GM21576 (cell line): ENCODE measurements around the gene HS6ST1.

ENCODE experiments used
- ATAC-seq: cut with Tn5 transposase; IDR thresholded peaks from one replicate; pipeline ENCODE4 v1.9.1; 2021; ENCODE audit warnings: mild to moderate bottlenecking, moderate library complexity; ENCODE audit not compliant: unreplicated experiment

Gene HS6ST1

DNA sequence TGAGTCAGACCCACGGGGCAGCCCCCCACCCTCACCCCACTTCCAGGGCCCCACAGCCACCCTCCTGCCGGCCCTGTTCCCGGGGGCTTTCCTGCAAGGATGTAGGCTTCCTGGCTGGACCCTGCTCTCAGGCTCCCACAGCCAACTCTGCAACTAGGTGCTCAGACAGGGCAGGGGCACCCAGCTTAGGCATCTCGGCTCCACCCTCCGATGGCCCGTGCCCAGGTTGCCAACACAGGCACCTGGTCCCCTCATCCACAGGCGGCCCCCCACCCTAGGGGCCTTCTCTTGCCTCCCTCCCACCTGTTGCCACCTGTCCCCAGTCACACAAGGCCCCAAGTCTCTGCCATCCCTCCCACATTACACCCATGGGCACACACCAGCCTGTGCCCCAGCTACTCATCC, 34.6 kb downstream of the HS6ST1 start:
- ATAC-seq, result no peak

DNA sequence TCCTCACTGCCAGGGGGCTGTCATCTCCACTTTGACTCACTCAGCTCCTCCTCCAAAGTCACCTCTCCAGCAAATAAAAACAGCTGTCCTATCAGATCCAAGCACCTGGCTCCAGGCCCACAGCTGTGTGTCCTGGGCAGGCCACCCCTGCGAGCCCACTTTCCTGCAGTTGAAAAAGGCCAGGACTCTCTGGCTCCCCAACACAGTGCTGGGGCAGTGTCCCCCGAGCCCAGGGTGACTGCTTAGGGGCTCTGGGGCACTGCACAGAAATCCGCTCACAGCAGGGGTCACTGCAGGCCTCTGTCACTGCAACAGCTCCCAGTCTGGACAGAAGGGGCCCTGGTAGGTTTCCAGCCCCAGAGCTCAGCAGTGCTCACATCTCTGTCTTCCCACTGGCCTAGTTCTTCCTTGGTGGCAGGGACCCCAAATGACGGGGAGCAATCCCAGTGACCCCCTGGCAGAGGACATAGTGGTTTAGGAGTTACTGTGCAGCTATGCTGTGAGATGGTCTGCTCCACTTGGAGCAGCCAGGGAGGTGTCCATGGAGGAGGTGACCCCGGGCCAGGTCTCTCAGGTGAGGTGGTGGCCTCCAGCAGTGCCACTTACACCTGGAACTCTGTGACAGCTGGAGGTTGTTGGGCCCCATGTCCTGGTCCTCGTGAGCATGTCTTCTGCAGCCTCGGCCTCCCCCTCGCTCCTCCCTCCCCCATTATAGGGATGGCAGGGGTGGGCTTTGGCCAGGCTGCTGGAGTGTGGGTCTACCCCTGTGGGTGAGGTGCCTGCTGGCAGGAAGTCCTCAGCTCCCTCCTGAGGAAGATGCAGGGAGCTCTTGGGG, 35.5 kb downstream of the HS6ST1 start:
- no peak for ATAC-seq

DNA sequence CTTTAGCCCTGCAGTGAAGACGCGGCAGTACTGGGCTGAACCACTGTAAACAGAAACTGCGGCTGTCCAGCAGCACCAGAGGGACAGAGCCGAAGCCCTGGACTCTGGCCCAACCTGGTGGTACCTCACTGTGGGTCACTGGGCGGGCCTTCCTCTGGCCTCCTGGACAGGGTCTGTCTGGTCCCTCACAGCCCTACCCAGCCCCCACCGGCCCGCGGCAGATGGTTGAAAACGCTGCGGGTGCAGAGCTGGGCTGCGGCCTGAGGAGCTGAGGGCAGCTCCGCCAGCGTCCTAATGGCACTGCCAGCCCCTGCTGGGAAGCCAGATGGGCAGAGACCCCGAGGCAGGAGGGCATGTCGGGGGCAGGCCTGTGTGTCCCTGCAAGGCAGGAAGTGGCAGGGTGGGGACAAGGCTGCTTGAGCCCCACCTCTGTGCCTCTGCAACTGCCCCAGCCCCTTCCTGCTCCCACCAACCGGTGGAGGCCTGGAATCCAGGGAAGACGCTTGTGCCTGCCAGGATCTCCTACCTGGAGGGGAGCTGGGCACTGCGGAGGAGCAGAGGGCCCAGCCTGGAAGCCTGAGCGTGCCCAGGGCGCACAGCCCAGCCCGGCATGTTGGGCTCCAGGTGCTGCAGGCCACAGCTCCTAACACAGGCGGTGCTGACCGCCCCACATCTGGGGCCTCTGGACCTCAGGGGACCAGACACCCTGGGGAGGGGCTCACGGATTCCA, 36.3 kb downstream of the HS6ST1 start:
- ATAC-seq, result no peak

DNA sequence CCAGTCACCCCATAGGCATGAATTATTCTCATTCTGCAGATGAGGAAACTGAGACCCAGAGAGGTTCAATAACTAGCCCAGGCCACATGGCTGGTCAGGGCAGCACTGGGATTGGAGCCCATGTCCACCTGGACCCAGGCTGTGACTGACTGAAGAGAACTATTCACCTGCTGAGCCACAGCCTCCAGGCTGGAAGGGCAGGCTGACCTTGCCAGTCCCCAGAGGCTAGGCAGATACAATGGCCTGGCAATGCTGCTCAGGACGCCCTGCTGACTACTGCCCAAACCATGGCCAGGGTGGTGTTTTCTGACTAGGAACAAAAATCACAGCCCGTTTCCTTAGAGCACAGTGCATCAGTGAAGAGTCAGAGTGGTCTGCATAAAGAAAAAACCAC, 36.8 kb downstream of the HS6ST1 start:
- no peak for ATAC-seq

DNA sequence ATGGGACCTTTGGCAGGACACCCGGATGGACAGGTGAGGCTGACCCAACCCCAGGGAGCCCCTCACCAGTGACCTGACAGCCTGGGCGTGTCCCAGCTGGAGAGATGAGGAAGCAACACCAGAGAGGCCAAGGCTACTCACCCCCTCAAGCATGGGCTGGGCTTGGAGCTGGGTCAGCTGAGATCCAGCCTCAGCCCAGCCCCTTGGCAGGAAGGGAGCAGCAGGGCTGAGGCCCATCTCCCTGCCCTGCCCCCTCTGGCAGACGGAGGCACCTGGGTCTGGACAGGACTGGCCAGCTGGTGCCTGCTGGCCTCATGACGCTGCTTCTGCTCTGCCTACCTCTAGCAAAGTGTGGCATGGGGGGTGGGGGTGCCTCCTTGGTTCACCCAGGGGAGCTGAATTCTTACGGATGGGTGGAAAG, 37.8 kb downstream of the HS6ST1 start:
- ATAC-seq, result no peak

DNA sequence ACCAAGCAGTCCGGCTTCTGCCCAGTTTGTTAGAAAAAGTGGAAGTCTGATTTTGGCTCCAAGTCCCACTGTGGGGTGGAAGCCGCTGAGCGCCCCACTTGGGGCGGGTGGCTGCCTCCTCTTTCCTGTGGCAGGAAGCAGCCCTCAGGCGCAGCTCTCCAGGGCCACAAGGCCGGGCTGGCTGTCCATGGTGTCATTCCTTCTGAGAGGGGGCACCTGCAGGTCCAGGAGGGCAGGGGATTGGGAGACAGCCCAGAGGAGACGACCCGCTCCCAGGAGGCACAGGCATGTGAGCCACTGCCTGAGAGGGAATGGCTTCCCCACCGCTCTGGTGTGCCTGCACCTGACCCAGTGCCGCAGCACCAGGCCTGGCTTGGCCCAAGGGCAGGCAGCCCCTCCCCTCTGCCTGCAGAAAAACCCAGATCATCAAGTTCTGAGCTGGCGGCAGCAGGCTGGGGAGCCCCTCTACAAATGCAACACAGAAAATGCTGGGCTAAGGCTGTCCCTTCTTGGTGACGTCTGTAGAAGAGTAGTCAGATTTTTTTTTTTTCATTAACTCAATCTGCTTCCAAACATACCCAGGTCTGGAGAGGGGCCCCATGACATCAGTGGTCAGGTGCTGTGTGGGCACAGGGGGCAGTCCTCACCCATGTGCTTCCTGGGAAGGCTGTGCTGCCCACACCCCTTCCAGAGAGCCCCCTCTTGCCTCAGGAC, 38.4 kb downstream of the HS6ST1 start:
- ATAC-seq, result no peak

DNA sequence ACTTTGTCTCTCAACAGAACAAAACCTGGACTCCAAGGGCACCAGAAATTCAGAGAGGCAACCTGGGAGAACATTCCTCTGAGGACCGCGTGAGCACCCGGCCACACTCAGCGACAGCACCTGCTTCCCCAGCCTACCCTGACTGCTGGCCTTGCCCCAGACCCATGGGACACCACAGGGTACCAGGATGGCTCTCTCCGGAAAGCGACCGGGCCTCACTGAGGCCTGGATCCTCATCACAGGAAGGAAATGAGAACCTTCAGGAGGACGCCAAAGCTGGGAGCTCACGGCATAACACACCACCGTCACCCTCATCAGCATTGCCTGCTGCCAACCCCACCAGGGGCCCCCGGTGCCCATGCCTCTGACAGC, 38.9 kb downstream of the HS6ST1 start:
- no peak for ATAC-seq

DNA sequence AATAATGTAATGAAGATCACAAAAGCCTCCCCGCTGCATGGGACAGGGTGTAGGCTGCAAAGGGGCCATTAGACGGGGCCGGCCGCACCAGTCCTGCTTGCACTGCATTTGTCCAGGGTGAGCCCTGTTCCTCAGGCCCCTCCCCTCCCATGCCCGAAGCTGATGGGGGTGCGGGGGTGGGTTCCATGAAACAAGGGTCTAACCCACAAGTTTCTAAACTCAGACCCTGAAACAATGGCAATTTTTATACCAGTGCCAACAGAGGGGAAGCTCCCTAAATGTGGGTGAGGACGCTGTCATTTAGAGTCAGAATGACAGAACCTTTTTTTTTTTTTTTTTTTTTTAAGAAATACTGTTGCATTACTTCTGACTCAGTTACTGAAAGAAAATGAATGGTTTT, 39.7 kb downstream of the HS6ST1 start:
- ATAC-seq, result no peak

DNA sequence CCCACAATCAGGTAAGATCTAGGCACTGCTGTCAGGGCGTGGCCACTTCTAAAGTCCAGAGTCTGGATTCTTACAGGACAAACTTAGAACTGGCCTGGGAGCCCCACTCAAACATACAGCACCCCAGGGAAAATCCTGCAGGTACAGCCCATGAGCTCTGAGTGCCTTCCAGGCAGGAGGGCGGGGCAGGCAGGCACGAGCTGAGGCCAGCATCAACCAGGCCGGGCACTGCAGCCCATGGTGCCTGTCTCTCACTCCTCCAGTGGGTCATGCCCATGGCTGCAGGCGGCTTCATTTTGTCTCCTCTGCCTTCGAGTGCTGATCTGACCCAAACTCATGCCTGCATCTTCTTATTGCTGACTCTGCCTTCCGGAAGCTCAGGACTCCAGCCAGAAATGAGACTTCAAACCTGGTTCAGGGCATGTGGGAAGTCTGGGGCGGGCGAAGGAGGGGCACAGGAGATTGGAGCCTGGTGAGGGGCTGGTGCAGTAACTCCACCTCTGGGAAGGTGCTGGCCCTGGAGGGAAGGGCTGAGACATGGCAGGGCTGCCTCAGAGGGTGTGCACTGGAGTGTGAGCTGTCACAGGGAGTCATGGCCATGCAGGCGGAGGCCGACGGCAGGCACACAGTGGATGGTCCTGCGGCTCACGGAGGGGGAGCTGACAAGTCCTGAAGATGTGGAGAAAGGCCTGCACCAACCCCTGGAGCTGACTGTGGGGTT, 40.5 kb downstream of the HS6ST1 start:
- ATAC-seq, result no peak

DNA sequence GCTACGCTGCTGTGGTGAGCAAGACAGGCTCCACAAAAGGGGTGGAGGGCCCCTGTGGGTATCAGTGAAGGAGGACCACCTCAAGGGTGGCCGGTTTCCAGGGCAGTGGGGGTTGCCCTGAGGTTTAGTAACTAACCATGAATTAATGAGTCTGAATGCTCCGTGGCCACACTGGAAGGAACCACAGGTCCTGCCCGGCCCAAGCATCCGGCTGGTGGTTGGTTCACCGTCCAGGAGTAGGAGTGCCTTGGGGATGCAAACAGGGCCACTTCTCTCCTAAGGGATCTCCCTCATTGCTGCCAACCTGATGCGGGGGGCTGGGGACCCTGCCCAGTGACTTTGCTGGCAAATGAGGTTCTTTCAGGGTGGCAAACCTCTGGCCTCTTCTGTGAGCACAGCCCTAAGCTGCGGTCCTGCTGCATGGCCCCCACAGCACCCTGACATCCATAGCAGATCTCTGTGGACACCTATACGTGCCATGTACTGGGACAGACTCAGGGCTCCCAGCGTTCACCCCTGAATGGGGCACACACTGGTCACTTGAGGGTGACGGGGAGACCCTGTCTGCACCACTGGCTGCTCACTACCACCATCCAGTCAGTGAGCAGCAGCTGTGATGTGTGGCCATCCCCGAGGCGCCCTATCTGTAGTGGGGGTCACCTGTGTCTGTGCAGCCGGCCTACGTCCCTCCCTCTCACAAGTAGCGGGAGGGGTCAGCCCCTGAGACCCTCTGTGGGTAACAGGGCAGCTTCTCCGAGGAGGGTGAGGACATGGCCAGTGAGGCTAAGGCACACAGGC, 41.6 kb downstream of the HS6ST1 start:
- no peak for ATAC-seq

DNA sequence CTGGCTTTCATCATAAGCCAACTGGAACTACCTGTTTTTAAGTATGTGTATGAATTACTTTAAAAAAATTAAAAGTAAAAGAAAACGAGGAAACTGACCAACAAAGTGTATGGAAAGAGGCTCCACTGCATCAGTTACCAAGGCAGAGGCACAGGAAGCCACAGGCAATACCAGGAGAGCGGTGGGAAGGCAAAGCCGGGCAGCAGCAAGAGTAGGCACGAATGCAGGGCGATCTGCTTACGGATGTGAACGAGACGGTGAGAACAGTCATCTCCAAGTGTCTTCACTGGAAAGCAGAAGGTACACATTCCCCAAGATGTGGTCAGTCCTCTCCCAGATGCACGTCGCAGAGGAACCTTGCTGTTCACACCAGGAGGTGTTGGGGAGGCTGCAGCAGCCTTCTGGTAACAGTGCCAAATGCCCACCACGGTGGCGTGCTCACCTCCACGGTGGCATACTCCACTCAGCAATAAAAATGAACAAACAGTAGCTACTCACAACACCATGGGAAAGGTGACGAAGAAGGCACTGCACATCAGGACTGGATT, 43.1 kb downstream of the HS6ST1 start:
- ATAC-seq, result no peak

DNA sequence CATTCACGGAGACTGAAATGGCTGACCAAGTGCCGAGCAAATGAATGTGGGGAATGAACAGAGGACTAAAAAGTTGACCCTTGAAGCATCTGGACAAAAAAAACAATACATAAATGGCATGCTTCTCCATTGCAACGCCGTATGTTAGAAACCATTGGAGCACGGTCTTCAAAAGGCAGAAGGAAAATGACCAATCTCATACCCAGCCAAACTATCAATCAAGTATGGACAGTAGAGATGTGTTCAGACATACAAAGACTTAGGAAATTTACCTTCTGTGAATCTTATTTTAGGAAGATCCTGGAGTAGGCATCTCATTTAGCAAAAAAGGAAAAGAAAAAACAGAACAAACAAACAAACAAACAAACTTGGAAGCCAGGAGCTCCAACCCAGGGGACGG, 44.5 kb downstream of the HS6ST1 start:
- ATAC-seq, result no peak

DNA sequence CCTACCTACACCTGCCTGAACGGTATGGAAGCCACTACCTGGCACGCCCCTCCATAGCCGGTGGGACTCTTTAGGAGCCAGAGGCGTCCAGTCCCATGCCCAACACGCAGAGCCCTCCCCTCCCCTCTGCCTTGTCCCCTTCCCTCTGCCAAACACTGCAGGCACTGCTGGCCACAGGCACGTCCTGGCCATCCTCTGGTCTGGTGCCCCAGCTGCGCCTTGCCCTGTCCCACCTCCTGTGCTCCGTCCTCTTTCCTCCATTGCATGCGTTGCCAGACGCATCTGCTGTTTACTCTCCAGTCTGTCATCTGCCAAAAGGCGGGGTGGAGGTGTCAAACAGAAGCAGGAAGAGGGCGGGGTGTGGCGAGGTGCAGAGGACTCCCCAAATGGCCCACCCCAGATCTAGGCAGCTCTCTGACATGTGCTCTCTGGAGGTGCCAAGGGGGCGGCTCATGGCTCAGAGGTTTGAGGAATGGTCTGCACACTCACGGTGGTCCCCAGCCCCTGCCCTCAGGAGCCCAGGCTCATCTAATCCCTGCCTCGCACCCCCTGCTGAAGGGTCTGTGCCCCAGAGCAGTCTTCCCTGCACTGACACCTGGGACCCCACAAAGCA, 45.1 kb downstream of the HS6ST1 start:
- ATAC-seq, result no peak

DNA sequence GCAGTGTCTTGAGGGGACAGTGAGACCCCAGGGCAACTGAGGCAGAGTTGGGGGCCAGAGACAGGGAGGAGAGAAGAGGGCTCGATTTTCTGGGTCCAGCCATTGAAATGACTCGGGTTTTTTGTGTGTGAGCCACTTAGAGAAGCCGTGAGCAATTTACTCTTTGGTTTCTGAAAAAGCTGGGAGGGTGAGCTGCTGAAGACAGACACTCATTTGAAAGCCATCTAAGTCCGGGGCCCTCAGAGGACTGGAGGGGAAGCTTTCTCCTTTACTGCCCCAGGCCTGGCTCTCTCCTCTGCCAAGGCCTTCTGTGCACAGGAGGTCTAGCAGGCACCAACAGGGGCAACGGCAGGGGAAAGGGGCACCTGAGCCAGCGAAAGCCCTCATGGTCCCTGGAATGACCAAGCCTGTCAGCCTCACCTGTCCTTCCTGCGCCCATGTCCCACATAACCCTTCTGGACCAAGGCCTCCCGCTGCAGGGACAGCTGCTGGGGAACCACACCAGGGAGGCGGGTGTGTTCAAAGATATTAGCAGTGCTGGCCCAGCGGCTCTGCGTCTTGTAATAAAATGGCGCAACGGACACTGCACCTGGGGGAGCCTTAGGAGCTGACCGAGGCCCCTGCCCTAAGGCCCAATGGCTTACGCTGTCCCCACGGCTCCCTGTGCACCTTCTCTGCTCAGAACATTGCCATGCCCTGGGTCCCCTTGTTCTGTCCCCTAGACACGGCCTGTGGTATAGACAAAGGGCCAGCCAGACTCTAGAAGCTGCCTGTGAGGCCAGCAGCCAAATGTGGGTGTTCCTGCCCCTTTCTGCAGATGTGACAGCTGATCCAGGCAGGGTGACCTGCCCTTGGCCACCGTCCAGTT, 45.8 kb downstream of the HS6ST1 start:
- ATAC-seq, result no peak

DNA sequence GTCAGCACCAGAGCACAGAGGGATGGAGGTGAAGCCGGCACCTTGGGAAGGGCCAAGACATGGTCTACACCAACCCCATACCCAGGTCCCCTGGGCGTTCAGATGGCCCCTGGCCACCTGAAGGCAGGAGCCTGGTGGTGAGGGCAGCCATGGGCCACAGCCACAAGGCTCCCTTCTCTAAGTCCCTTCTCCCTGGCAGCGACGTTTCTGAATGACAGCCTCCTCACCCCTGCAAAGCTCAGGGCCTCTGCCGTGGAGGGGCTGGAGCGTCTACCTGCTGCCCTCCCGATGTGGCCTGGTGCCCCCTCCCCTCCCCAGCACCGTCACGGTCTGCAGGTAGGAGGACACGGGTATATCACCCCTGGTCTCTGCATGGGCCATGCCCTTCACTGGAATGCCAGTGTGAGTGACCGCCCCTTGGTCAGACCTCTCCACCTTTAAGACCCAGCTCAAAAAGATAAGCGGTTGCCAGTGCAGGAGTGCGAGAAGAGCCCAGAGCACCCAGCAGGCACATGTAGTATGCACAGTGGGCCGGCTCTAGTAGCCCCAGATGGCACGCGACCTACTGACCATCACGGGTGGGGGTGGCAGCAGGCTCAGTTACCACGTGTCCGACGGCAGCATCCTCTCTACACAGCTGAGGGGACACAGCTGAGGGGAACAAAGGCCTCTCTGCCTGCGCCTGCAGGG, 46.6 kb downstream of the HS6ST1 start:
- no peak for ATAC-seq

DNA sequence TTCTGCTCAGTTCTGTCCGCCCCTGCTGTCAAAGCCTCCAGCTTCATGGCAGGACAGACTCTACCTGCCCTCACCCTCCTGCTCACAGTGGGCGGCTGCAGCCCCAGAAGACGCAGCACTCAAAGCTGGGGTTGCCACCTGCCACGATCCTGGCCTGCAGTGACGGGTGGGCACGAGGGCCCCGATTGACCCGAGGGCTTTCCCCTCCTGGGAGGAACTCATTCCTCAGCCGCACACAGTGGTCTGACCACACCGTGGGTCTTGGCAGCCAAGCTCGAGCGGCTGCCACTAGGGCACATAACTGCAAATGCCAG, 47.1 kb downstream of the HS6ST1 start:
- no peak for ATAC-seq

DNA sequence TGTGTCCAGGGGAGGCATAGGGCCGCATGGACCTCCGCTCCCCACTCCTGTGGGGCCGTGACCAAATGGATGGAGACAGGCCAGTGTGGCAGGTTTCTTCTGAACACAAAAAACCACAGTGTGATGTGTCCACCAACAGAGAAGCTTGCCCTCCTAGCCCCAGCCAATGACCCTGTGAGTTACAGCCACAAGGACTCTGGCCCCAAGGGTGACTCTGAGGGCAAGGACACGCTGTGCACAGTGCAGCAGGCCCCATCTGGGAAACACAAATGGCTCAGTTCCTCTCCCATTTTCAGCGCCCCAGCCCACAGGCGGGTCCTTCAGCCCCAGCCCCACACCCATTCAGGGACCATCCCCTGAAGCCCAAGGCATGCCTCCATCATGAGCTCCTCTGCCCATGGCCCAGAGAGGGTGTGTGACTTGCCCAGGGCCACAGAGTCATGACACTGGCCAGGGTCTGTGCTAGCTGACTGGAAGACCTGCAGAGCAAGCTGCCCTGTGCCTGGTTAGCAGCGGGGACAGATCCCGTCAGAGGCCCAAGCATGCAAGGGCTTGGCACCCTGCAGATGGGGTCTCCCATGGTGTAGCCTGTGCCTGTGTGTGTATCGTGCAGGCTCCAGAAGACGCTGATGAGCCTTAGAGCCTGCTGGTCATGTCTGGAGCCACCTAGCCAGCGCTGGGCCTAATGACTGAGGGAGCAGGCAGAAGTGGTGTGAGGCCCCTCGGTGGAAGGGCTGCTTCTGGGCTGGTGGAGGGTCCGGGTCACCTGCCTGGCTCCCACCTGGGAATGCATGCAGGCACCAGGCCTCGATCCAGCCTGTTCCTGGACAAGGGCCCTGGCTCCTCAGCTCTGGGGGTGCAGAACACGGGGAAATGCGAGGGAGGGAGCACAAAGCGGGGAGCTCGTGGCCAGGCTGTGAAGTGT, 47.7 kb downstream of the HS6ST1 start:
- no peak for ATAC-seq
